ENCODE results near the gene CUTA. TPM values are rescaled to one million over a fixed set of nuclear protein-coding genes. Genes with fewer than 3 reads are reported as not detected.

Gene CUTA
- total and polyA plus RNA-seq, 2 of the 13 experiments (the other 11 are each of a cell fraction or from before 2014, with no cell fraction given): 170 to 180 TPM

DNA sequence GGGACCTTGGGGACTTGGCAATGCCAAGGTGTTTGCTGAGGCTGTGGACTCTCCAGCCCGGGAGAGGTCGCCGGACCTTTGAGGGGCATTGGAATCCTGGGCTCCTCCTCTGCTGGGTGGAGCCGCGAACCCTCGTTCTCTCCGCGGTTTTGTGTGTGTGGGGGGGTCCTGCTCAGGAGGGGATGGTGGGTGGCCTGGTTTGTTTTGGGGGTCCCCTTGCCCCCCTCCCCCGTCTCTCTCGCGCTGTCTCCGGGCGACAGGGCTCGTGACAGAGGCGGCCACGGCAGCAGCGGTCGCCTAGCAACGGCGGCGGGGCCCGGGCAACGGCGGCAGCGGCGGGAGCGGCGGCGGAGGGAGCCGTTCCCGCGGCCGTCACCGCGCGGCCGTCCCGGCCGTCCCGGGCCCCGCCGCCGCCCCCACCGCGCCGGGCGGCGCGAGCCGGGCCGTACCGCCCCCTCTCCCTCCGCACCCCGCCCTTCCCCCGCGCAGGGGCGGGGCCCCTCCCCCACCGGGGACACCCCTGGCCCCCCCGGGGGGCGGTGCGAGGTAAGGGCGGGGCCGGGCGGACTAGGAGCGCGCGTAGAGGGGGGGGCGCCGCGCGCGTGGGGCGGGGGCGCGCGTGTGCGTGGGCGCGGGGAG, 9.8 kb upstream of the CUTA start (continued):
- TF ChIP-seq, protein P1, sequence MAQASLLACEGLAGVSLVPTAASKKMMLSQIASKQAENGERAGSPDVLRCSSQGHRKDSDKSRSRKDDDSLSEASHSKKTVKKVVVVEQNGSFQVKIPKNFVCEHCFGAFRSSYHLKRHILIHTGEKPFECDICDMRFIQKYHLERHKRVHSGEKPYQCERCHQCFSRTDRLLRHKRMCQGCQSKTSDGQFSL (CRISPR knock-in tag; IDR thresholded peaks at IDR 0.05): peak; percentile 49; the same call in 1 of the 2 replicates
- TF ChIP-seq XRCC5 (optimal IDR thresholded peaks at IDR 0.05; ENCODE audit: low read length) (no peak), PHF21A (CRISPR knock-in tag; IDR thresholded peaks at IDR 0.05) (no peak), SP5 (CRISPR knock-in tag; IDR thresholded peaks at IDR 0.05; ENCODE audit: borderline replicate concordance, low read depth) (no peak), POGZ (CRISPR knock-in tag; IDR thresholded peaks at IDR 0.05) (no peak), SNRNP70 (IDR thresholded peaks at IDR 0.05; ENCODE audit: low read depth, low read length) (no peak), KLF16 (CRISPR knock-in tag; IDR thresholded peaks at IDR 0.05) (no peak), SAFB2 (CRISPR knock-in tag; IDR thresholded peaks at IDR 0.05; ENCODE audit: borderline replicate concordance, low read depth) (no peak)
- TF ChIP-seq, protein P2, sequence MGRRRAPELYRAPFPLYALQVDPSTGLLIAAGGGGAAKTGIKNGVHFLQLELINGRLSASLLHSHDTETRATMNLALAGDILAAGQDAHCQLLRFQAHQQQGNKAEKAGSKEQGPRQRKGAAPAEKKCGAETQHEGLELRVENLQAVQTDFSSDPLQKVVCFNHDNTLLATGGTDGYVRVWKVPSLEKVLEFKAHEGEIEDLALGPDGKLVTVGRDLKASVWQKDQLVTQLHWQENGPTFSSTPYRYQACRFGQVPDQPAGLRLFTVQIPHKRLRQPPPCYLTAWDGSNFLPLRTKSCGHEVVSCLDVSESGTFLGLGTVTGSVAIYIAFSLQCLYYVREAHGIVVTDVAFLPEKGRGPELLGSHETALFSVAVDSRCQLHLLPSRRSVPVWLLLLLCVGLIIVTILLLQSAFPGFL (CRISPR knock-in tag; IDR thresholded peaks at IDR 0.05): no peak

DNA sequence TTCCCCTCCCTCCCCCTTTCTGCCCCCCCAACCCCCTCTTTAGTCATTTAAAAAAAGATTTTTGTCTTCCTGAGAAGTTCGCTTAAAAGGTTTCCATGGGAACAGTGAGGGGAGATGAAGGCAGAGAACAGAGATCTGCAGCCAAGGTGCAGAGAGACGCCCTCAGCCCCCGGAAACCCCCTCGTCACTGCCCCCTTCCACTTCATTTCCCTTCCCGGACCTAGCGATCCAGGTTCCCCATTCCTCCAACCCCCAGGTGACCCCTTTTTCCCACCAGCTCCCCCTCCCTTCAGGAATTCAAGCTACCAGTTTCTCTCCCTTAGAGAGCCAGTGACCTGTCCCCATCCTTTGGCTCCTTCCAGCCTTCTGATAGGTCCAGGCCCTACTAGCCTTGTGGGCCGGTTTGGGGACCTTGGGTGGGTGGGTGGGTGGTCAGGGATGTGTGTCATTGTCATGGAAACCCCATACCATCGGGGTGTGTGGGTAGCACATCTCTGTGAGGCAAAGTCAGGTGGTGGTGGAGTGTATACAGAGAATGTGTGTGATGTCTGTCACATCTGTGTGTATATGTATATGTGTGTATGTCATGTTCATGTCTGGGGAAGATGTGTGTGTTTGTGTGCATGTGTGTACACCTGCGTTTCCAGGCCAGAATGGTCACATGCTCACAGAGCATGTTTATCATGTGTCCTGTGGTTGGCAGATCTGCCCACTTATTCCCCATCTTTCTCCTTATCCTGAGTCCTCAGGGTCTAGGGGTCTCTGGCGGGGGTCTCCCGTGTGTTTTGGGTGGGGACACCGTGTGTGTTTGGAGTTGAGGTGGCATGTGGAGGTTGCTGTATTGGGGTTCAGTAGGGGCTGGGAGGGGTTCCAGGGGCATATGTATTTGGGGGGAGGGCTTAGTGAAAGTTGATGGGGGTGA, 8.9 kb upstream of the CUTA start:
- no TSS peak for BruUV-seq (replicated peaks)
- H3K4me3 ChIP-seq (replicated peaks in 1 of 3; ENCODE audit: insufficient read depth in 1 of 3, low read depth in 2 of 3, low read length in 3 of 3): peak overlapping the region; percentile 68 to 78 (median 74)
- TF ChIP-seq GTF3A (CRISPR knock-in tag; conservative IDR thresholded peaks at IDR 0.05): no peak
- TF ChIP-seq SIN3A (IDR thresholded peaks at IDR 0.05; ENCODE audit: borderline replicate concordance, low read depth, low read length): no peak
- no peak for TF ChIP-seq ZNF33A (CRISPR knock-in tag; IDR thresholded peaks at IDR 0.05; ENCODE audit: borderline replicate concordance)
- TF ChIP-seq ZNF891 (CRISPR knock-in tag; IDR thresholded peaks at IDR 0.05): no peak
- TF ChIP-seq GATAD1 (CRISPR knock-in tag; IDR thresholded peaks at IDR 0.05): no peak
- TF ChIP-seq NKX3-1 (CRISPR knock-in tag; IDR thresholded peaks at IDR 0.05): no peak
- TF ChIP-seq XRCC5 (optimal IDR thresholded peaks at IDR 0.05; ENCODE audit: low read length): no peak
- no peak for TF ChIP-seq ZNF317 (CRISPR knock-in tag; IDR thresholded peaks at IDR 0.05)
- TF ChIP-seq MTERF4 (CRISPR knock-in tag; IDR thresholded peaks at IDR 0.05): no peak
- no peak for TF ChIP-seq SUZ12 (IDR thresholded peaks at IDR 0.05; ENCODE audit: low read depth, low read length)
- TF ChIP-seq ZNF556 (CRISPR knock-in tag; IDR thresholded peaks at IDR 0.05; ENCODE audit: borderline replicate concordance): no peak
- CTCF ChIA-PET (ENCODE audit: low intra/inter-chr PET ratio, low total read pairs): interaction anchor here (3.1 kb wide), 1 partner anchor 36 kb away, joined by 19 read pairs; the partner anchor contains the start of gene KIFC1
- H3K27ac ChIP-seq (ENCODE audit: extremely low read length, insufficient read depth, low read length): no peak overlapping the region
- FAIRE-seq (peak; percentile 30), ATAC-seq (no peak), DNase-seq (ENCODE audit: low spot score) (no peak)
- WGBS (ENCODE audit: low lambda C conversion rate): 4% methylated on average over 12 of the region's 12 CpGs
- POLR2A ChIA-PET: interaction anchor here (0.6 to 1.8 kb wide), 9 partner anchors 8 to 413 kb away, joined by 3 to 13 read pairs (median 4); partner anchors contain the start of genes BAK1, CUTA, PHF1 and UQCC2
- H4K20me1 ChIP-seq (ENCODE audit: insufficient read depth, low read length): no peaks in the 10 kb centered on the region
- no peaks in the 10 kb centered on the region for H3K36me3 ChIP-seq (replicated peaks in 1 of 2; ENCODE audit: control insufficient read depth in 1 of 2, insufficient read depth in 2 of 2, low read length in 2 of 2)
- H3K27me3 ChIP-seq (ENCODE audit: control insufficient read depth in 1 of 2, insufficient read depth in 2 of 2, low read length in 2 of 2): peaks cover 0 to 26% of the 10 kb centered on the region in 2 experiments; a peak in 3 of 5 replicates
- intact Hi-C loops (cut with micrococcal nuclease; ENCODE audit: unreplicated experiment): no loop called here
- H3K79me2 ChIP-seq (ENCODE audit: insufficient read depth, low read length): no peaks in the 10 kb centered on the region
- no peak overlapping the region for H2AFZ ChIP-seq (ENCODE audit: low read length)
- H3K4me2 ChIP-seq (ENCODE audit: low read depth, low read length): peak overlapping the region; percentile 98
- peaks cover 58% of the 10 kb centered on the region for H3K4me1 ChIP-seq (ENCODE audit: insufficient read depth, low read length)
- H3K9me3 ChIP-seq (ENCODE audit: low read length): no peaks in the 10 kb centered on the region
- in situ Hi-C loops (cut with HindIII; ENCODE audit: extremely low pct_ligation_motif_present, low pct_unique_long_range_greater_than_20kb): no loop called here
- no peak overlapping the region for H3K9ac ChIP-seq (ENCODE audit: insufficient read depth, low read depth, low read length)

Data from HepG2 (cell line).